GM18526 (cell line): ENCODE data around the gene EHBP1.

Source experiments
- POLR2A ChIP-seq: IDR thresholded peaks from 3 replicates; pipeline ENCODE4 v1.6.1; 2011; ENCODE audit not compliant: insufficient read length; ENCODE audit errors: extremely low read depth

EHBP1 gene

GRCh38 chr2:62705007-62705829 is at the start of gene EHBP1:
Gene EHBP1 (plus strand): TSS chr2:62705713. CDS start chr2:62707192, 1,479 bp downstream.
- peak; percentile 68 for TF ChIP-seq POLR2A

- TF ChIP-seq POLR2A, result no peak
Measured at GRCh38 chr2:62657783-62658182, 47.7 kb upstream of the EHBP1 start.

GRCh38 chr2:62658891-62659290 is 46.6 kb upstream of the EHBP1 start:
- TF ChIP-seq POLR2A, result no peak

GRCh38 chr2:62660087-62660486 is 45.4 kb upstream of the EHBP1 start:
- no peak for TF ChIP-seq POLR2A

- TF ChIP-seq POLR2A, result no peak
Measured at GRCh38 chr2:62660582-62661262, 44.8 kb upstream of the EHBP1 start.

- TF ChIP-seq POLR2A, result no peak
Measured at GRCh38 chr2:62661263-62661635, 44.3 kb upstream of the EHBP1 start.

GRCh38 chr2:62662131-62662530 is 43.4 kb upstream of the EHBP1 start:
- no peak for TF ChIP-seq POLR2A

- TF ChIP-seq POLR2A, result no peak
Measured at GRCh38 chr2:62662554-62662953, 43.0 kb upstream of the EHBP1 start.

- TF ChIP-seq POLR2A, result no peak
Measured at GRCh38 chr2:62663411-62663810, 42.1 kb upstream of the EHBP1 start.

- no peak for TF ChIP-seq POLR2A
Measured at GRCh38 chr2:62663920-62664795, 41.4 kb upstream of the EHBP1 start.

- no peak for TF ChIP-seq POLR2A
Measured at GRCh38 chr2:62665446-62665845, 40.1 kb upstream of the EHBP1 start.

GRCh38 chr2:62669180-62669579 is 36.3 kb upstream of the EHBP1 start:
- no peak for TF ChIP-seq POLR2A

GRCh38 chr2:62672601-62673000 is 32.9 kb upstream of the EHBP1 start:
- TF ChIP-seq POLR2A, result no peak

GRCh38 chr2:62675062-62675461 is 30.5 kb upstream of the EHBP1 start:
- no peak for TF ChIP-seq POLR2A

GRCh38 chr2:62685256-62685655 is 20.3 kb upstream of the EHBP1 start:
- TF ChIP-seq POLR2A, result no peak

GRCh38 chr2:62686012-62686685 is 19.4 kb upstream of the EHBP1 start:
- TF ChIP-seq POLR2A, result no peak

- no peak for TF ChIP-seq POLR2A
Measured at GRCh38 chr2:62687636-62688035, 17.9 kb upstream of the EHBP1 start.
